Endothelial cell (in vitro differentiated cells): ENCODE results near the gene C1QTNF2. TPM values are rescaled to one million over a fixed set of nuclear protein-coding genes. Genes with fewer than 3 reads are reported as not detected.
A peak's percentile ranks its signal among the peaks of the same experiment; 100 is the strongest.

Source experiments
- DNase-seq: peaks from one replicate; pipeline ENCODE4 v3.0.0; 2021; ENCODE audit warnings: low spot score
- H3K27ac Mint-ChIP-seq: one replicate; pipeline ENCODE4 v1.8.0; 2021; ENCODE audit warnings: mixed read lengths, inconsistent platforms; ENCODE audit not compliant: unreplicated experiment
- H3K27me3 Mint-ChIP-seq: one replicate; pipeline ENCODE4 v1.8.0; 2021; ENCODE audit warnings: mild to moderate bottlenecking, moderate library complexity, mixed read lengths, inconsistent platforms; ENCODE audit not compliant: unreplicated experiment
- H3K36me3 Mint-ChIP-seq: one replicate; pipeline ENCODE4 v1.8.0; 2021; ENCODE audit warnings: mild to moderate bottlenecking, low read depth, mixed read lengths, inconsistent platforms; ENCODE audit not compliant: unreplicated experiment
- H3K4me1 Mint-ChIP-seq: one replicate; pipeline ENCODE4 v1.8.0; 2021; ENCODE audit warnings: mild to moderate bottlenecking, mixed read lengths, inconsistent platforms; ENCODE audit not compliant: unreplicated experiment
- H3K4me3 Mint-ChIP-seq: one replicate; pipeline ENCODE4 v1.8.0; 2021; ENCODE audit warnings: mild to moderate bottlenecking, mixed read lengths, inconsistent platforms; ENCODE audit not compliant: unreplicated experiment
- H3K9me3 Mint-ChIP-seq: one replicate; pipeline ENCODE4 v1.8.0; 2021; ENCODE audit warnings: mixed read lengths, inconsistent platforms; ENCODE audit not compliant: unreplicated experiment
- CTCF ChIP-seq: fragments of 200-600 bp; sonication (generic); IDR thresholded peaks from one replicate; pipeline ENCODE4 v1.5.0; 2021; ENCODE audit warnings: antibody characterized with exemption; ENCODE audit not compliant: unreplicated experiment
- total RNA-seq: library from RNA; stranded (reverse); fragmentation: NEBNext Ultra II Directional; extraction: Animal tissue kit (Norgen Biotek cat#: 25700); gene quantifications from one replicate; pipeline ENCODE4 v1.2.1, GENCODE V29; 2021; ENCODE audit not compliant: unreplicated experiment

C1QTNF2 gene
- total RNA-seq, 1 donor from 2014 or later, result not detected

- Mint-ChIP-seq H3K4me3 (no peak overlapping the region), H3K27me3 (no peaks in the 10 kb centered on the region), H3K4me1 (peaks cover 12% of the 10 kb centered on the region), H3K9me3 (no peaks in the 10 kb centered on the region), H3K27ac (peak overlapping the region; percentile 88), H3K36me3 (no peaks in the 10 kb centered on the region)
- no peak for TF ChIP-seq CTCF
- no peak for DNase-seq
Measured at GRCh38 chr5:160380041-160380440, 9.6 kb upstream of the C1QTNF2 start.

GRCh38 chr5:160379511-160379910 lies 9.1 kb upstream of the C1QTNF2 start:
- no peak for TF ChIP-seq CTCF
- peak overlapping the region; percentile 88 for H3K27ac Mint-ChIP-seq
- H3K36me3 Mint-ChIP-seq, result no peaks in the 10 kb centered on the region
- no peak for DNase-seq
- no peaks in the 10 kb centered on the region for H3K27me3 Mint-ChIP-seq
- H3K9me3 Mint-ChIP-seq, result no peaks in the 10 kb centered on the region
- H3K4me3 Mint-ChIP-seq, result no peak overlapping the region
- peaks cover 12% of the 10 kb centered on the region for H3K4me1 Mint-ChIP-seq

GRCh38 chr5:160378330-160378729 lies 7.9 kb upstream of the C1QTNF2 start:
- DNase-seq, result no peak
- H3K4me3 Mint-ChIP-seq, result no peak overlapping the region
- no peaks in the 10 kb centered on the region for H3K27me3 Mint-ChIP-seq
- no peaks in the 10 kb centered on the region for H3K9me3 Mint-ChIP-seq
- H3K36me3 Mint-ChIP-seq, result no peaks in the 10 kb centered on the region
- TF ChIP-seq CTCF, result no peak
- peaks cover 12% of the 10 kb centered on the region for H3K4me1 Mint-ChIP-seq
- H3K27ac Mint-ChIP-seq, result peak overlapping the region; percentile 48

- Mint-ChIP-seq H3K4me3 (no peak overlapping the region), H3K4me1 (peaks cover 12% of the 10 kb centered on the region), H3K36me3 (no peaks in the 10 kb centered on the region), H3K27me3 (no peaks in the 10 kb centered on the region), H3K27ac (no peak overlapping the region), H3K9me3 (no peaks in the 10 kb centered on the region)
- no peak for TF ChIP-seq CTCF
- DNase-seq, result no peak
Measured at GRCh38 chr5:160377651-160378050, 7.2 kb upstream of the C1QTNF2 start.

- no peak for DNase-seq
- Mint-ChIP-seq H3K4me1 (peaks cover 15% of the 10 kb centered on the region), H3K27me3 (no peaks in the 10 kb centered on the region), H3K27ac (no peak overlapping the region), H3K4me3 (no peak overlapping the region), H3K9me3 (no peaks in the 10 kb centered on the region), H3K36me3 (no peaks in the 10 kb centered on the region)
- no peak for TF ChIP-seq CTCF
Measured at GRCh38 chr5:160376416-160376815, 6.0 kb upstream of the C1QTNF2 start.
